ENCODE results near the gene PPP1CA.

PPP1CA gene

GRCh38 chr11:67400942-67401494, 640 bp downstream of the PPP1CA start:
- TF ChIP-seq CTCF (IDR thresholded peaks at IDR 0.05; ENCODE audit: control insufficient read depth, insufficient read depth, low read depth, low read length, missing control alignments): no peak
- DNase-seq (ENCODE audit: low read depth): no peak
- H3K4me3 ChIP-seq (ENCODE audit: control insufficient read depth, low read depth, low read length): peak overlapping the region; percentile 93

- peak overlapping the region; percentile 93 for H3K4me3 ChIP-seq (ENCODE audit: control insufficient read depth, low read depth, low read length)
- TF ChIP-seq CTCF (IDR thresholded peaks at IDR 0.05; ENCODE audit: control insufficient read depth, insufficient read depth, low read depth, low read length, missing control alignments): no peak
- DNase-seq (ENCODE audit: low read depth): no peak
Measured at GRCh38 chr11:67400251-67400941, 1.3 kb downstream of the PPP1CA start.

- H3K4me3 ChIP-seq (ENCODE audit: control insufficient read depth, low read depth, low read length): no peak overlapping the region
- no peak for DNase-seq (ENCODE audit: low read depth)
- no peak for TF ChIP-seq CTCF (IDR thresholded peaks at IDR 0.05; ENCODE audit: control insufficient read depth, insufficient read depth, low read depth, low read length, missing control alignments)
Measured at GRCh38 chr11:67398661-67399563, 2.7 kb downstream of the PPP1CA start.

- no peak for TF ChIP-seq CTCF (IDR thresholded peaks at IDR 0.05; ENCODE audit: control insufficient read depth, insufficient read depth, low read depth, low read length, missing control alignments)
- H3K4me3 ChIP-seq (ENCODE audit: control insufficient read depth, low read depth, low read length): no peak overlapping the region
- no peak for DNase-seq (ENCODE audit: low read depth)
Measured at GRCh38 chr11:67397986-67398660, 3.5 kb downstream of the PPP1CA start.

GRCh38 chr11:67397536-67397935, 4.1 kb downstream of the PPP1CA start:
- H3K4me3 ChIP-seq (ENCODE audit: control insufficient read depth, low read depth, low read length): no peak overlapping the region
- no peak for TF ChIP-seq CTCF (IDR thresholded peaks at IDR 0.05; ENCODE audit: control insufficient read depth, insufficient read depth, low read depth, low read length, missing control alignments)
- DNase-seq (ENCODE audit: low read depth): no peak
